Islet precursor cell (in vitro differentiated cells): Measurements from ENCODE around the gene S100A4.
"Not testable (repeated sequence)": the region's sequence is repeated elsewhere in the genome, so short reads cannot be mapped to it uniquely, and the experiment has no call there.

Experiments
- DNase-seq: peaks from one replicate; pipeline ENCODE4 v3.0.0-alpha.2; 2018

S100A4 gene

DNA sequence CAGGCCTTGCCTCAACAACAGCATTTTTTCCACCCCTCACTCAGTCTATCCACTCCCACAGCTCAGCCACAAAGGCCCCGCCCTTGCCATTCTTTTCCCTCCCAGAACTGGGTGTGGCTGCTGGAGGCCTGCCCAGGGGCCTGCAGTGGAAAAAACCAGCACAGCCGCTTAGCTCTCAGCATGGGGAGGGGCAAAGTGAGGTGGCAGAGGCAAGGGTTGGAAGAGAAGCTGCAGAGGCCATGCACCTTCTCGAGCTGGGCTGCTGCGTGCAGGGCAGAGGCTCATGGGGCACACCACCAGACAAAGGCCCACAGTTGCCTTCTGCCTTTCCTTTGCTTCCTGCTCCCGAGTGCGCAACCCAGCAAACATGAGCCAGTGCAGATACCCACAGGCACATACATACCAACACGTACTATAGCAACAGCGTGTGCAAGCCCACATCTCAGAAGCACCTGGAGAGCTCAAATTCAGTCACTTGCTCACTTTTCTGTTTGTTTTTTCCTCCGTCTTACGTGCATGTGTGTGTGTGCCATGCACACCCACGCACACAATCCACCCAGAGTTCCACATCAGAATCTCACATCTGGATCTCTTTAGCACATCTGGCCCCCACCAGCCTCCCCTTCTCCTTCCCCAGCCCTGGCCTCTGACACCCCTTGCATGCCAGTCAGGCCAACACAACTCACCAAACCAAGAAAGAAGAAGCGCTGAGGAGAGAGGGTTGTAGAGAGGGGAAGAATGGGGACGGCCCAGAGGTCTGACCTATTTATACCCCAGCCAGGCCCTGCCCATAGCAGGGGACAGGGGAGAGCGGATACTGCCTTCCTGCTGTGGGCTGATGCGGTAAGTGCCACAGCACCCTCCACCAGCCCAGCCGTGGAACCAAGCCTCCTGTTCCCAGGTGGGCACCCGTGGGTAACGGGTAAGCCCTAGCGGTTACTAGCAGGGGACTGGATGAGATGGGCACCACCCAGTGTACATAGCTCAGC lies at the start of gene S100A4:
Gene S100A4 (minus strand): TSS at position 740 of the 989 bp plus-strand sequence. CDS start 1,012 bp downstream, outside the sequence.
- DNase-seq: peak; percentile 99

DNA sequence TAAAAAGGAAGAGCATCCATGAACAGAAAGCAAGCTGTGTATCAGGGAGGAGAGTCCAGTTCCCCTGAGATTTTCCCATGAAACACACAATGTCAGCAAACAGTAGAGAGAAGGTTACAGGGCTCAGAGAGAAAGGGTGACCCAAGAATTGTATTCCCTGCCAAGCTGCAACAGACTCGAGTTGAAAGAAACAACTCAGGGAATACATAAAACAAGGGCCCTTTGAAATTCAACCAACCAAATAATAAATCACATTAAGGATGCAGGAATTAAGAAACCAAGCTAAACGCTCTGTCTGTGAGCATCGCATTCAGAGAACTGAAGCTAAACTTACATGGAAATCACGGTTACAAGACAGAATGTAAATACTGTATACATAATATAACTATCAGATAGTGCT lies 47.1 kb upstream of the S100A4 start:
- DNase-seq: no peak

DNA sequence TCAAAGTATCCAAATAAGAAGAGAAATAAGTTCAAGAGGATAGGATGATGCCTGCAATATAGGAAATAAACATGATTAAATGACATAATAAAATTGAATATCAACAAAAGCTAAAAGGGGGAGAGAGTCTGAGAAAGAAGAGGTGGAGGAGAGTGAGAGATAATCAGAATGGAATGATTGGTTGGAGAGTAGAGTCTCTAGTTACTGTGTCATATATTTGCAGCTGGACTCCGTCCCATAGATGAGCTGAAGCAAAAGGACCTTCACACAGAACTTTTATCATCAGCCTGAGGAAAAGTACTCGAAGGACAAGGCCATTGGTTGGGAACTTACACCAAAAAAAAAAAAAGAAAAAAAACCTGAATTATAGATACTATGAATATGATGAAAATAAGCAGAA lies 42.9 kb upstream of the S100A4 start:
- DNase-seq: no peak

DNA sequence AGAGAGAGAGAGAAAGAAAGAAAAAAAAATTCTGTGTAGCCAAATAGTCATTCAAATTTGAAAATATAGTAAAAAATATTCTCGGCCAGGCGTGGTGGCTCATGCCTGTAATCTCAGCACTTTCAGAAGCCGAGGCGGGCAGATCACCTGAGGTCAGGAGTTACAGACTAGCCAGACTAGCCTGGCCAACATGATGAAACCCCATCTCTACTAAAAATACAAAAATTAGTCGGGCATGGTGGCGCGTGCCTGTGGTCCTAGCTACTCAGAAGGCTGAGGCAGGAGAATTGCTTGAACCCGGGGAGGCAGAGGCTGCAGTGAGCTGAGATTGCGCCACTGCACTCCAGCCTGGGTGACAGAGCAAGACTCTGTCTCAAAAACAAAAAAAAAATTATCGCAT lies 42.4 kb upstream of the S100A4 start:
- DNase-seq: not testable (repeated sequence)

- peak; percentile 64 for DNase-seq
These were observed 41.7 kb upstream of the S100A4 start for GRCh38 chr1:153587314-153587713.

GRCh38 chr1:153586347-153586746 lies 40.7 kb upstream of the S100A4 start:
- DNase-seq: no peak

DNA sequence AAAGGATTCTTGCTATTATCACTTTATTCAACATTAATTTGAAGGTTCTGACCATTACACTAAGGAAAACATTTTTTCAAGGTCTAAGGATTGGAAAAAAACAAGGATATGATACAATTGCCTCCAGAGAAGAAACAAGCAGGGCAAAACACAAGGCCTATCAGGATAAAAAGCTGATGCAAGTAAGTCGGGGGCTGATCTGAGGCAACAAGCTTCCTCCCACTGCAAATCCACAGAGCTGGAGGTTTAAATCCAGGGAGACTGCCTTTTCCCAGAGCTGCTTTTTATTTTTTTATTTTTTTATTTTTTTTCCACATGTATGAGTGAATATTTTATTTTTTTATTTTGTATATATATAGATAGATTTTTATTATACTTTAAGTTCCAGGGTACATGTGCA lies 39.4 kb upstream of the S100A4 start:
- DNase-seq: no peak

- DNase-seq: no peak
These were observed 38.4 kb upstream of the S100A4 start for GRCh38 chr1:153583976-153584375.

DNA sequence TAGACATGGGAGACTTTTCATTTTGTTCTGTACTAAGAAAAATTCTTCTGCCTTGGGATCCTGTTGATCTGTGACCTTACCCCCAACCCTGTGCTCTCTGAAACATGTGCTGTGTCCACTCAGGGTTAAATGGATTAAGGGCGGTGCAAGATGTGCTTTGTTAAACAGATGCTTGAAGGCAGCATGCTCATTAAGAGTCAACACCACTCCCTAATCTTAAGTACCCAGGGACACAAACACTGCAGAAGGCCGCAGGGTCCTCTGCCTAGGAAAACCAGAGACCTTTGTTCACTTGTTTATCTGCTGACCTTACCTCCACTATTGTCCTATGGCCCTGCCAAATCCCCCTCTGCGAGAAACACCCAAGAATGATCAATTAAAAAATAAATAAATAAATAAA lies 37.9 kb upstream of the S100A4 start:
- DNase-seq: not testable (repeated sequence)

GRCh38 chr1:153582836-153583235 lies 37.2 kb upstream of the S100A4 start:
- DNase-seq: not testable (repeated sequence)

DNA sequence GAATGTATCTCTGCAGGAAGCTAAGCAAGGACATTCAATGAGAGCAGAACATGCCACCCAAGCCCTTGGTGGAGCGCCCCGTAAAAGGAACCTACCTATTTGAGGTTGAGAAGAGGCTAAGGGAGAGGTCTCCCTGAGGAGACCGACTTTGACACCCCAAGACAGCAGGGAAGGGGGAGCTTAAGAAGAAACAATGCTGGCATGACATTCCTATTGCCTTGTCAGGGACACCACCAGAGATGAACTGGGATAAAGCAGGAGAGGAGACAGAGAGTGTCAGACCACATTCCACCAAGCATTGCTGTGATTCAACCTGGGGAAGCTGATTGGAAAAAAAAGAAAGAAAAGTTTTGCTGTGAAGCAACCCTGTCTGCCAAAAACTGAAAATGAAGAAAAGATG lies 33.3 kb upstream of the S100A4 start:
- DNase-seq: peak; percentile 66

- no peak for DNase-seq
These were observed 32.9 kb upstream of the S100A4 start for GRCh38 chr1:153578490-153578889.

DNA sequence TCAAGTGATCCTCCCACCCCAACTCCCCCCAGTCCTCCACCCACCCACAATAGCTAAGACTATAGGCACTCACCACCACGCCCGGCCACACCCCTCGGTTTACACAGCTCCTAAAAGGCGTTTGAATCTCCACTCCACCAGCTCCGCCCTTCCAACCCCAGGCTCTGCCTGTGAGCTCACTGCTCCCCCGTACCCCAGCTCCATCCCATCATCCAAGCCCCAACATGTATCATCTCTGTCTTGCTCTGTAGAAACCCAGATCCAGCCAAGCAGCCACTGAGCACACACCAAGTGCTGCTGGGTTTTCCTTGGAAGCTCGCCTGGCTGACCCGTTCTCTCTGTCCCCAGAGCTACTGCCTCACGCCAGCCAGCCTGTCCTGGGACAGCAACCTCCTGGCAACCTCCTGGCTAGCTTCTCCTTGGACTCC lies 32.0 kb upstream of the S100A4 start:
- DNase-seq: no peak

- no peak for DNase-seq
These were observed 31.5 kb upstream of the S100A4 start for GRCh38 chr1:153577138-153577537.

DNA sequence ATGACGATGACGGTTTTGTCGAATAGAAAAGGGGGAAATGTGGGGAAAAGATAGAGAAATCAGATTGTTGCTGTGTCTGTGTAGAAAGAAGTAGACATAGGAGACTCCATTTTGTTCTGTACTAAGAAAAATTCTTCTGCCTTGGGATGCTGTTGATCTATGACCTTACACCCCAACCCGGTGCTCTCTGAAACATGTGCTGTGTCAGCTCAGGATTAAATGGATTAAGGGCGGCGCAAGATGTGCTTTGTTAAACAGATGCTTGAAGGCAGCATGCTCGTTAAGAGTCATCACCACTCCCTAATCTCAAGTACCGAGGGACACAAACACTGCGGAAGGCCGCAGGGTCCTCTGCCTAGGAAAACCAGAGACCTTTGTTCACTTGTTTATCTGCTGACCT lies 29.9 kb upstream of the S100A4 start:
- DNase-seq: not testable (repeated sequence)

- DNase-seq: not testable (repeated sequence)
These were observed 29.5 kb upstream of the S100A4 start for GRCh38 chr1:153575081-153575491.

- no peak for DNase-seq
These were observed 27.7 kb upstream of the S100A4 start for GRCh38 chr1:153573351-153573750.

GRCh38 chr1:153572569-153573015 lies 27.0 kb upstream of the S100A4 start:
- peak; percentile 85 for DNase-seq

- no peak for DNase-seq
These were observed 26.1 kb upstream of the S100A4 start for GRCh38 chr1:153571706-153572105.

DNA sequence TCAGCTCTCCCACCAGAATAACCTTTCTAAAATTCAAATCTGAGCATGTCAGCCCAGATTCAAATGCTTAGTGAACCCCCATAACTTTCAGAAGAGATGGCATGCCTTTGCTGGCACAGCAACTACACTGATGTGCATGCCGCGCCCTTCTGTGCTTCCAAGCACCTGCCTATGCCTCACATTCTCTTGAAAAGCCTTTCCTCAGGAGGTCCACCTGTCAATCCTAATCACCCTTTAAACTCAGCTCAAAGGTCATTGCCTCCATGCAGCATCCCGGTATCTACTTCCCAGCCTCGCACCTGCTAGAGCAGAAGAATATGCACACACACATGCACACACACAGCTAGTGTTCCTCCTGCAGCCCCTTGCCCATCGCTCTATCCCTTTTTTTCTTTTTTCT lies 25.3 kb upstream of the S100A4 start:
- DNase-seq: no peak

DNA sequence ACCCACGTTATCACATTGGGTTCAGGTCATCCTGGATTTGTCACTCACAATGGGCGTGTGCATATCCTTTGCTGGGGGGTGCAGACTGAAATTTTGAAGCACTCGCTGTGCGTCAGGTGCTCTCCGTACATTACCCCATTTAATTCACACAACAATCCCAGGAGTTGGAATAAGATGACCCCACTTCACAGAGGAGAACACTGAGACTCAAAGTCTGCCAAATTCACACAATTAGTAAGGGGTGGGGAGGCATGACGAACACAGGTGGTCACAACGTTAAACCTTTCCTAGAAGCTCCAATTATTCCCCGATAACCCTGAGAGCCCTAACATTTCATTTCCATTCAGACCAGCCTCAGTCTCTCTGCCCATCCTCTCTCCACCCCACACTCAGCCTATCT lies 23.9 kb upstream of the S100A4 start:
- no peak for DNase-seq

DNA sequence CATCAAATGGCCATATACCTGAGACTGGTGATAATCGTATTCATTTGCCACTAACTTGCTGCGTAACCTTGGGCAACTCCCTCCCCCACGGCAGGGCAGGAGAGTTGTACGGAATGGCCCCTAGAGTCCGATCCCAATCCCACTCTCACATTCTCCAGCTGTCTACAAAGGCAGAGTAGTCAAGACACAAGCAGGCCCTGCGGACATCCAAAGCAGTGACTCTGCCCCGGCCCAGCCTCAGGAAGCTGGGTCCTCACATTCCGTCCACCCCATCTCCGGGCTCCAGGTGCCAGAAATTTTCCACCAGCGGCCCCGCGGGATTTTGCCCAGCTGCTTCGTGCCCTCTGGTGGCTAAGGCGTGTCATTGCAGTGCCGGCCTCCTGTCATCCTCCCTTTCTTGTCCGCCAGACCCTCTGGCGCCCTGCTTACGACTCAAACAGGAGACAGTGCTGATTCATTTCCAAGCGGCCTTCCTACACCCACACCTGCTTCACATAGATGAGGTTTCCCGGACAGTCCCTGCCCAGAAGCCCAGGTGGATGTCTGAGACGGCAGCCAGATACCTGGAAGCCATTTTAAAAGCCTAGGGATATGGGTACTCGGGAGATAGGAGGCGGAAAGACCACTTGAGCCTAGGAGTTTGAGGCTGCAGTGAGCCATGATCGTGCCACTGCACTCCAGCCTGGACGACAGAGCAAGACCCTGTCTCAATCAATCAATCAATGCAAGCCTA lies 22.9 kb upstream of the S100A4 start:
- DNase-seq: peak; percentile 99

DNA sequence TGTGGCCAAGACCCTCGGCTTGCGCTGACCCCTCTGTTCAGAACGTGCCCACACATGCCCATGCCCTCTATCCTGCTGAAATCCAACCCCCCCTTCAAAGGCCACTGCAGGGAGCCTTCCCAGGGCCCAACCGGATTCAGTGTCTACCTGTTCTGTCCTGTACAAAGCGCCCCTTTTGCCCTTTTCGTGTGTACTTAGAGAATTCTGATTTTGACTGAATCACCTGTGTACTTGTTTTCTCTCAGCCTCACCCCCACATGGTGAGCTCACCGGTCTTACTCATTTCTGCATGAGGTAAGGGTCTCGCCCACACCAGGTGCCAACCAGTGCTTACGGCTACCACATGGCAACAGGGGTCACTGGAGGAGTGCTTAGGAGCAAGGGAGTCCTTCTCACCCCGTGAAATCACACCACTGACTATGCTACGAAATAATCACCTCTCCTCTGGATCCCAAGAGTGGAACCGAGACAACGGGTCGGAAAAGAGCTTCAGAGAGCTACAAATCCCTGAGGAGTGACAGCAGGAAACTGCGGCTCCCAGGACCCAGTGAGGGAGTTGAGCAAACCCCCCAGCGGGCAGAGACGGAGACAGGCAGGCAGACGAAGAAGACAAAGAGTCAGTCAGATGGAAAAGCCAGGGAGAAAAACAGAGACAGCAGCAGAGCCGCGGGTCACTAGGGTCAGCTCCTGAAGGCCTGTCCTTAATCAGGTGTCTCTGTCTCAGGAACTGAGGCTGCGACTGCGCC lies 22.2 kb upstream of the S100A4 start:
- peak; percentile 96 for DNase-seq
